GM13977 (cell line): ENCODE measurements around the gene ABHD14A.
A peak's percentile ranks its signal among the peaks of the same experiment; 100 is the strongest.

ENCODE experiments used
- DNase-seq: peaks from one replicate; pipeline ENCODE4 v3.0.0; 2012; ENCODE audit warnings: low spot score
- in situ Hi-C: fragments of 300-500 bp; cut with MboI; formaldehyde crosslinking; loops from one replicate; pipeline ENCODE4 v1.12.0; 2022; ENCODE audit warnings: low sequenced_read_pairs, low pct_unique_long_range_greater_than_20kb, mixed read lengths, inconsistent platforms; ENCODE audit not compliant: unreplicated experiment
- TF ChIP-seq, protein P1 (sequence below): IDR thresholded peaks from 2 replicates; pipeline ENCODE4 v1.5.1; 2012; ENCODE audit warnings: mild to moderate bottlenecking, control low read depth; ENCODE audit not compliant: insufficient read depth; ENCODE audit errors: extremely low read depth, missing control alignments

The ABHD14A gene

DNA sequence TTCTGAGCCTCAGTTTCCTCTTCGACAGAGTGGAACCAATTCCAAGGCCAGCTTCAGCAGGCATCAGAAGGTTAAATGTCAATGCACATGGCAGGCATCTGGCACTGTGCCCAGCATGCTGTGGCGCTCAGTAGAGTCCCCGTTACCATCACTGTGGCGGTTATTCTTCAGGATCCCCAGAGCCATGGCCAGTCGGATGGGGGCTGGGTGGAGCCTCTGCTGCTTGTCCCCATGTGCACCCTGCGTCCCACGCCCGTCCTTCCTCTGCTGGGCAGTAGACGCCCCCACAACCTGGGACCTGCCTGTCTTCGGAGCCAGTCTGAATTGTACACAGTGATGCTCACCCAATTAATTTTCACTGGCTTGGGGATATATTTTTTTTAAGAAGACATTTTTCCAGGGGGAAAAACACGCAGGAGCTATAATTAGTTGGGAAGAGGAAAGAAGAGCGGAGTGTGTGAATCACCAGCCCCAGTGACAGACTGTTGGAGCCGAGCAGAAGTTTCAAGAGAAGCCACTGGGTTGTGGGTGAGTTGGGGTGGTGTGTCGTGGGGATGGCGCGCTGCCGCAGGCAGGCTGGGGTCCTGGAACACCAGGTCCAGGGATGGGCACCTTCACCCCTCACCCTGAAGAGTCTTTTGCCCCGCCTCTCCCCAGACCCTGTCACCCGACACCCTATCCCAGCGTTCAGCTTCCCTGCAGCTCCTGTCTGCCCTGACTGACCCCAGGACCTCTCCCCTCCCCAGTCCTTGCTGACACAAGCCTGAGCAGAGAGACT lies 47.6 kb downstream of the ABHD14A start:
- in situ Hi-C loops = no loop called here
- DNase-seq = no peak
- TF ChIP-seq, protein P1, sequence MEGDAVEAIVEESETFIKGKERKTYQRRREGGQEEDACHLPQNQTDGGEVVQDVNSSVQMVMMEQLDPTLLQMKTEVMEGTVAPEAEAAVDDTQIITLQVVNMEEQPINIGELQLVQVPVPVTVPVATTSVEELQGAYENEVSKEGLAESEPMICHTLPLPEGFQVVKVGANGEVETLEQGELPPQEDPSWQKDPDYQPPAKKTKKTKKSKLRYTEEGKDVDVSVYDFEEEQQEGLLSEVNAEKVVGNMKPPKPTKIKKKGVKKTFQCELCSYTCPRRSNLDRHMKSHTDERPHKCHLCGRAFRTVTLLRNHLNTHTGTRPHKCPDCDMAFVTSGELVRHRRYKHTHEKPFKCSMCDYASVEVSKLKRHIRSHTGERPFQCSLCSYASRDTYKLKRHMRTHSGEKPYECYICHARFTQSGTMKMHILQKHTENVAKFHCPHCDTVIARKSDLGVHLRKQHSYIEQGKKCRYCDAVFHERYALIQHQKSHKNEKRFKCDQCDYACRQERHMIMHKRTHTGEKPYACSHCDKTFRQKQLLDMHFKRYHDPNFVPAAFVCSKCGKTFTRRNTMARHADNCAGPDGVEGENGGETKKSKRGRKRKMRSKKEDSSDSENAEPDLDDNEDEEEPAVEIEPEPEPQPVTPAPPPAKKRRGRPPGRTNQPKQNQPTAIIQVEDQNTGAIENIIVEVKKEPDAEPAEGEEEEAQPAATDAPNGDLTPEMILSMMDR = no peak

DNA sequence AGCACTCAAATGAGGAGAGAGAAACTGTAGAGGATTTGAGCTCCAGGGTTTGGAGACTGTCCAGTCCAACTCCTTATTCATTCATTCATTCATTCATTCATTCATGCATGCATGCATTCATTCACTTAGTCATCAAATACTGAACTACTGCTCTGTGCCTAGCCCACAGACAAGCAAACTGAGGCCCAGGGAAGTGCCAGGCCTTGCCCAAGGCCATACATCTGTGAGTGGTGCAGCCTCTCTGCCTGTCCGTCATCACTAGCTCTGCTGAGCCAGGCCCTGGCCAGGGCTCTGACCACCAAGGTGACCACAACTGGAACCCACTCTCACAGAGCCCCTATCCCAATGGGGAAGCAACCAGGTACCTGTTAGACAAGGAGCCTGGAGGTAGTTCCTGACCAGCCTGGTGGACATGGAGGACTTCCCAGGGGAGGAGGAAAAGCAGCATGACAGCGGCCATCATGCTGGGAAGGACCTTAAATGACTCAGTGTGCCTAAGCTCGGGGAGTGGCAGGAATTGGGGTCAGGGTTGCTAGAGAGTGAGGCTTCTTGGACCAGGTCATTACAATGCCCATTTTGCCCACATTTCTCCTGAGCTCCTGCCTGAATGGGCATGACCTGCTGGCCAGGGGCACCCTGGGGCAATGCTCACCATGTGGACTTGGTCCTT lies 48.4 kb downstream of the ABHD14A start:
- in situ Hi-C loops = no loop called here
- TF ChIP-seq, protein P1 = no peak

DNA sequence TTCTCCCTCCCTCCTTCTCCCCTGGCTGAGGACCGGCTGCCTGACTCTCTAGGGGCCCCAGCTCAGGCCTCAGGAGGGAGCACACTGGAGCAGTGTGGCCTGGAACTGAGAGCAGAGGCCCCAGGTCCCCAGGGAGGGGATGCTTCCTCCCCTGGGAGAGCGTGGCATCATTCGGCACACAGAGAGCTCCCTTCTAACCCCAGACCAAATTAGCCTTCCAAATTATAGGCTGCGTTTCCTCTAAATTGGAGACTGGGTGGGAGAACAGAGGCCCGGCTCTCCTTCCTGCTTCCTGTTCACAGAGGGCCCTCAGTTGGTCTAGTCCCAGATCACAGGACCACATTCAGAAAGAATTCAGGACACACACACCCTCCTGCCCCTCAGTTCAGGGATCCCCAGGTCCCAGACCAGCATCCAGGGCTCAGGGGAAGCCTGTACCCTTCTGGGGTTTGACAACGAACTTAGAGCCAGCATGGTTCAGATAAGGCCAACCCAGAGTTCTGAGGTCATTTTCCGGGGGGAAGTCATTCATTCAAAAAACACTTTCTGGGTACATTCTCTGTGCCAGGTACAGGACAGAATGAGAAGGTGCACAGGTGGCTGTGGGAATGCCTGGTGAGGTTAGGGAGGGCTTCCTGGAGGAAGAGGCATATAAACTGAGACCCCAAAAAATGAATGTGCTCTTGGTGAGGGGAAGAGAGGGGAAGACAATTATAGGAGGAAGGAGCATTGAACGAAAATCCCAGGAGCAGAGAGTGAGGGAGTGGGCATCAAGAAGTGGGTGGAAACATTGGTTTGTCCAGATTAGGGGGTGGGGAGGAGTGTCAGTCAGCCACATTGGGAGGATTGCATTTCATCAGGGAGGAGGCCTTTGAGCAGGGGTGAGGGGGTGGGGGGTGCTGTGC lies 49.2 kb downstream of the ABHD14A start:
- DNase-seq = peak; percentile 70
- TF ChIP-seq, protein P1 = no peak
- in situ Hi-C loops = no loop called here

More for the DNA sequence above, 48.4 kb downstream of the ABHD14A start:
- no peak for DNase-seq

DNA sequence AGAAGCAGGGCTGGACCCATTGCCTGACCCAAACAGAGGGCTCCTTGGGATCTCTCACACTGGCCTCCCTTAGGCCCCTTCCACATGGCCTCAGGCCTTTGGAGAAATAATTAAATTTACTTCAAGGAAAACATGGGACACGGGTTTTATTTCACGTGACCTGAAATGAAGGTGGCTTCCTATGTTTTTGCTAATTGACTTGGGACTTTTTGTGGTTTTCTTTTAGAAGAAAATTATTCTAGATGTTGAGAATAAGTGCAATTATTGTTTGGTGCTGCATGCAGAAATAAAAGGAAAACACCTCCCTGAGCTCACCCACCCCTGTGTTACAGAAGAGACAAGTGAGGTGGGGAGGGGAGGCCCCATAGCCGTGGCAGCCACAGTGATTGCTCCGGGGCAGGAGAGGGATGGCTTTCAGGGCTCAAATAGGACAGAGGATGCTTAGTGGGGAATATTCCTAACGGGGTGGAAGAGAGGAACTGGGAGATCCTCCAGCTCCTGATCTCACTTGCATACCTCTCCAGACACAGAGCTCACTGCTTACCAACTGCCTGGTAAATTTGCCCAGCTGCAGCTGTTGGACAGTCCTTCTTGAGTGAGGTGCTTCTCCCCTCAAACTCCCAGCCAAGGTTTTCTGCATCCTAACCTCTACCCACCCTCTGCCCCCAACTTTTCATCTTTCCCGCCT lies 50.0 kb downstream of the ABHD14A start:
- TF ChIP-seq, protein P1 = no peak
- in situ Hi-C loops = no loop called here
- no peak for DNase-seq

DNA sequence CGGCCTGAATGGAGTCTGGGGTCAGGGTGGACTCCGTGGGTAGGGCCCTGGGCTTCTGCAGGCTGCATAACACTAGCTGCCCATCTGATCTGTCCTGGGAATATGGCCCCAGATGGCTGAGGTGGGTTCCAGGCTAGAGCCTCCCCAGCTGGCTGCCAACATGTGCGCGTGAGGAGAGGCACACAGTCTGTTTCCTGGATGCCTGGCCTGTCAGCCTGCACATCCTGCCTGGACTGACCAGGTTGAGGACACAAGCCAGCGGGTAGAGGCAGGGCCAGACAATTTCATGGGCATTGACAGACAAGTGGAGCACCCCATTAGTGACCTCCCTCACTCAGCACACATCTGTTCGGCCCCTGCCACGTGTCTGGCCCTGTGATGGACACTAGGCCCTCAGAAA lies 50.6 kb downstream of the ABHD14A start:
- TF ChIP-seq, protein P1 = no peak
- in situ Hi-C loops = no loop called here

DNA sequence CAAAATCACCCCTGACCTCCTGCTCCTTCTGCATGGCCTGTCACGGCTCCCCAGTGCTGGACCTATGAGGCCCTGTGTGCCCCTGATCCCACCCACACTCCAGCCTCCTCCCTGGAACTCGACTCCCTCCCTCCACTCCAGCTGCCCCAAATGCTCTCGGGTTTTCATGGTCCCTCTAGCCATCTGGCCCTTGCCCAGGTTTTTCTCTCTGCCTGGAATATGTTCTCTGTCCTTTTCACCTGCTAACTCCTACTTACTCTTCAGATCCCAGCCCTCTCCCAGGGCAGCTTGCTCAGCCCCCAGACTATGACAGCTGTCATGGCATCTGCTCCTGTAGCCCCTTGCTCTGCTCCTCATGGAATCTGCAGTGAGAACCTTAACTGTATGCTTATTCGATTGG lies 51.2 kb downstream of the ABHD14A start:
- in situ Hi-C loops = no loop called here
- DNase-seq = no peak
- TF ChIP-seq, protein P1 = no peak

More for the DNA sequence above, 50.6 kb downstream of the ABHD14A start:
- no peak for DNase-seq
